CD4-positive, alpha-beta T cell (primary cell): ENCODE results near the gene FRRS1L. TPM values are rescaled to one million over a fixed set of nuclear protein-coding genes. Genes with fewer than 3 reads are reported as not detected.

Experiments
- ATAC-seq: fragments of 200-7000 bp; cut with Tn5 transposase; one replicate; pipeline ENCODE4 v1.10.0; 2022; ENCODE audit warnings: mild to moderate bottlenecking; ENCODE audit not compliant: poor library complexity
- CTCF ChIA-PET: fragments of 350-600 bp; sonication (Branson Sonifier 250); formaldehyde crosslinking; loops from one replicate; lab custom pipeline; 2021; ENCODE audit warnings: antibody characterized with exemption, inconsistent platforms; lab: Charles Lee
- POLR2A ChIA-PET: fragments of 350-600 bp; sonication (Branson Sonifier 250); formaldehyde crosslinking; loops from one replicate; lab custom pipeline; 2021; ENCODE audit warnings: antibody characterized with exemption, inconsistent platforms; lab: Charles Lee
- DNase-seq, 14 experiments: peaks; one replicate each; pipeline ENCODE4 v3.0.0-alpha.2; 2013 to 2020; ENCODE audit warnings: mixed read lengths in 2 of 14
- H3K27ac ChIP-seq, 2 donors: one replicate each; pipeline versions ENCODE4 v1.5.1 to v1.7.0; 2013; ENCODE audit warnings: low read length in 2 of 2, low read depth in 1 of 2, mild to moderate bottlenecking in 1 of 2
- H3K27me3 ChIP-seq, 2 experiments: 1 replicate in 1 of 2; 2 replicates in 1 of 2; pipeline versions ENCODE4 v1.6.1 to v1.7.0; 2013; ENCODE audit warnings: low read length in 2 of 2, control low read depth in 1 of 2, mild to moderate bottlenecking in 1 of 2, moderate library complexity in 1 of 2; ENCODE audit not compliant: insufficient read depth in 2 of 2, control insufficient read depth in 1 of 2
- H3K36me3 ChIP-seq: one replicate; pipeline ENCODE4 v1.6.1; 2013; ENCODE audit warnings: low read length, control low read depth; ENCODE audit not compliant: insufficient read depth
- H3K4me1 ChIP-seq: one replicate; pipeline ENCODE4 v1.6.1; 2013; ENCODE audit warnings: low read length, control low read depth; ENCODE audit not compliant: insufficient read depth
- H3K4me3 ChIP-seq: one replicate; pipeline ENCODE4 v1.5.1; 2013; ENCODE audit warnings: mild to moderate bottlenecking, low read length, moderate library complexity
- H3K9me3 ChIP-seq, 2 experiments: 1 replicate in 1 of 2; 2 replicates in 1 of 2; pipeline versions ENCODE4 v1.6.1 to v1.7.0; 2013; ENCODE audit warnings: low read length in 2 of 2, mild to moderate bottlenecking in 2 of 2, control low read depth in 1 of 2, moderate library complexity in 1 of 2; ENCODE audit not compliant: control insufficient read depth in 1 of 2, insufficient read depth in 1 of 2
- H3K27ac Mint-ChIP-seq: one replicate; pipeline ENCODE4 v1.8.0; 2020; ENCODE audit warnings: mixed read lengths
- H3K27me3 Mint-ChIP-seq: one replicate; pipeline ENCODE4 v1.8.0; 2021; ENCODE audit warnings: mixed read lengths
- H3K36me3 Mint-ChIP-seq: one replicate; pipeline ENCODE4 v1.8.0; 2021; ENCODE audit warnings: low read depth, mixed read lengths
- H3K4me1 Mint-ChIP-seq: one replicate; pipeline ENCODE4 v1.8.0; 2021; ENCODE audit warnings: low read depth, mixed read lengths
- H3K4me3 Mint-ChIP-seq: one replicate; pipeline ENCODE4 v1.8.0; 2020; ENCODE audit warnings: mild to moderate bottlenecking, mixed read lengths
- H3K9me3 Mint-ChIP-seq: one replicate; pipeline ENCODE4 v1.8.0; 2020; ENCODE audit warnings: mixed read lengths
- CTCF ChIP-seq: fragments of 200-600 bp; IDR thresholded peaks from one replicate; pipeline ENCODE4 v1.8.0; 2022; ENCODE audit warnings: antibody characterized with exemption, mild to moderate bottlenecking
- intact Hi-C, 2 experiments: fragments of 100-400 bp; cut with DNase I in 1 of 2; cut with micrococcal nuclease in 1 of 2; formaldehyde crosslinking; loops; one replicate each; pipeline versions ENCODE4 v1.15.1 to v1.9.0; 2023 to 2025; cut with DNase I, micrococcal nuclease
- total RNA-seq, 174 experiments: library from RNA in 2 of 174; stranded (reverse) in 2 of 174; gene quantifications; one replicate each; pipeline ENCODE4 v1.2.3 and lab custom pipeline; 2021 to 2026

Gene FRRS1L
- total RNA-seq, 2 experiments from 2014 or later = not detected

GRCh38 chr9:109138421-109138820 lies 28.6 kb downstream of the FRRS1L start:
- H3K4me1 Mint-ChIP-seq = no peaks in the 10 kb centered on the region
- Histone ChIP-seq H3K4me3 (no peak overlapping the region), H3K27me3 (no peaks in the 10 kb centered on the region), H3K9me3 (no peaks in the 10 kb centered on the region), H3K4me1 (no peaks in the 10 kb centered on the region), H3K27ac (no peak overlapping the region), H3K36me3 (no peaks in the 10 kb centered on the region)
- DNase-seq (no peak), ATAC-seq (no peak)
- H3K36me3 Mint-ChIP-seq = no peaks in the 10 kb centered on the region
- H3K9me3 Mint-ChIP-seq = no peaks in the 10 kb centered on the region
- POLR2A ChIA-PET = no interaction called here
- no peaks in the 10 kb centered on the region for H3K27me3 Mint-ChIP-seq
- H3K27ac Mint-ChIP-seq = no peak overlapping the region
- CTCF ChIA-PET = no interaction called here
- no peak for TF ChIP-seq CTCF
- no peak overlapping the region for H3K4me3 Mint-ChIP-seq
- intact Hi-C loops = no loop called here

- Mint-ChIP-seq H3K4me3 (no peak overlapping the region), H3K27ac (no peak overlapping the region), H3K36me3 (no peaks in the 10 kb centered on the region), H3K9me3 (no peaks in the 10 kb centered on the region), H3K4me1 (peaks cover 5% of the 10 kb centered on the region), H3K27me3 (no peaks in the 10 kb centered on the region)
- DNase-seq (no peak), ATAC-seq (no peak)
- Histone ChIP-seq H3K4me1 (no peaks in the 10 kb centered on the region), H3K4me3 (no peak overlapping the region), H3K27me3 (no peaks in the 10 kb centered on the region), H3K27ac (no peak overlapping the region), H3K9me3 (no peaks in the 10 kb centered on the region), H3K36me3 (no peaks in the 10 kb centered on the region)
- POLR2A ChIA-PET = no interaction called here
- CTCF ChIA-PET = no interaction called here
- intact Hi-C loops = no loop called here
- TF ChIP-seq CTCF = no peak
These were observed 32.9 kb downstream of the FRRS1L start for GRCh38 chr9:109134167-109134578.

GRCh38 chr9:109133533-109133932 lies 33.5 kb downstream of the FRRS1L start:
- CTCF ChIA-PET = no interaction called here
- Mint-ChIP-seq H3K27me3 (no peaks in the 10 kb centered on the region), H3K9me3 (no peaks in the 10 kb centered on the region), H3K36me3 (no peaks in the 10 kb centered on the region), H3K4me1 (peaks cover 5% of the 10 kb centered on the region), H3K27ac (no peak overlapping the region), H3K4me3 (no peak overlapping the region)
- H3K4me3 ChIP-seq = no peak overlapping the region
- no peaks in the 10 kb centered on the region for H3K27me3 ChIP-seq
- no peak for DNase-seq
- no peak for TF ChIP-seq CTCF
- no peak for ATAC-seq
- H3K4me1 ChIP-seq = no peaks in the 10 kb centered on the region
- H3K36me3 ChIP-seq = no peaks in the 10 kb centered on the region
- POLR2A ChIA-PET = no interaction called here
- no peaks in the 10 kb centered on the region for H3K9me3 ChIP-seq
- H3K27ac ChIP-seq = no peak overlapping the region
- intact Hi-C loops = no loop called here
